H54 (cell line): ENCODE measurements around the gene CCL27.

Source experiments
- DNase-seq: peaks from one replicate; pipeline ENCODE4 v3.0.0; 2011; ENCODE audit warnings: low spot score, mixed read lengths; ENCODE audit not compliant: insufficient read length
- FAIRE-seq: peaks from 3 replicates; lab custom pipeline; 2011; peaks lifted over from hg19 to GRCh38; lab: Jason Lieb, UNC
- POLR2A ChIP-seq: IDR thresholded peaks from 2 replicates; pipeline ENCODE4 v1.6.1; 2011; ENCODE audit warnings: low read depth, mild to moderate bottlenecking, low read length

The CCL27 gene

GRCh38 chr9:34612788-34613390 is 49.6 kb downstream of the CCL27 start:
- FAIRE-seq = no peak
- no peak for DNase-seq
- no peak for TF ChIP-seq POLR2A
